LNCAP (cell line): ENCODE measurements around the gene UBE2O.

Source experiments
- CTCF ChIP-seq: fragments of 450-650 bp; IDR thresholded peaks from 2 replicates; pipeline ENCODE4 v1.5.1; 2017; ENCODE audit warnings: mild to moderate bottlenecking

Gene UBE2O

GRCh38 chr17:76404256-76404655 is 48.7 kb downstream of the UBE2O start:
- TF ChIP-seq CTCF, result no peak

GRCh38 chr17:76402711-76403110 is 50.2 kb downstream of the UBE2O start:
- no peak for TF ChIP-seq CTCF

GRCh38 chr17:76399175-76400172 is 53.5 kb downstream of the UBE2O start:
- no peak for TF ChIP-seq CTCF

- no peak for TF ChIP-seq CTCF
These were observed 54.3 kb downstream of the UBE2O start for GRCh38 chr17:76398523-76399174.

- TF ChIP-seq CTCF, result peak; percentile 94
These were observed 55.0 kb downstream of the UBE2O start for GRCh38 chr17:76397687-76398522.

- TF ChIP-seq CTCF, result no peak
These were observed 55.8 kb downstream of the UBE2O start for GRCh38 chr17:76397184-76397583.

GRCh38 chr17:76395980-76396379 is 57.0 kb downstream of the UBE2O start:
- TF ChIP-seq CTCF, result no peak
